GM12878 (cell line): ENCODE measurements around the gene HM13.

Experiments used
- CBX3 ChIP-seq: fragments of 200-600 bp; sonication (generic); IDR thresholded peaks from 2 replicates; pipeline ENCODE4 v1.6.1; 2016; ENCODE audit warnings: low read depth, borderline replicate concordance
- EGR1 ChIP-seq, 2 experiments: IDR thresholded peaks; 1 replicate in 1 of 2; 2 replicates in 1 of 2; pipeline ENCODE4 v1.6.1; 2011 to 2012; ENCODE audit warnings: low read depth in 2 of 2, low read length in 2 of 2, borderline replicate concordance in 1 of 2, mild to moderate bottlenecking in 1 of 2, moderate library complexity in 1 of 2
- MLLT1 ChIP-seq: fragments of 450-650 bp; IDR thresholded peaks from 2 replicates; pipeline ENCODE4 v1.6.1; 2016; ENCODE audit warnings: mild to moderate bottlenecking
- TCF7 ChIP-seq: IDR thresholded peaks from 2 replicates; pipeline ENCODE4 v1.6.1; 2014; ENCODE audit warnings: antibody characterized with exemption, borderline replicate concordance
- ZBTB33 ChIP-seq: fragments of 450-650 bp; IDR thresholded peaks from 2 replicates; pipeline ENCODE4 v1.6.1; 2017; ENCODE audit warnings: mild to moderate bottlenecking
- TF ChIP-seq, protein P1 (sequence below): IDR thresholded peaks from 2 replicates; pipeline ENCODE4 v1.6.1; 2012; ENCODE audit warnings: low read depth, low read length, improper control_type of control experiment

- TF ChIP-seq ZBTB33 (no peak), MLLT1 (no peak), CBX3 (no peak), TCF7 (no peak), EGR1 (IDR thresholded peaks at IDR 0.05; ENCODE audit: borderline replicate concordance in 1 of 2, low read depth in 2 of 2, low read length in 2 of 2) (no peak)
- TF ChIP-seq, protein P1, sequence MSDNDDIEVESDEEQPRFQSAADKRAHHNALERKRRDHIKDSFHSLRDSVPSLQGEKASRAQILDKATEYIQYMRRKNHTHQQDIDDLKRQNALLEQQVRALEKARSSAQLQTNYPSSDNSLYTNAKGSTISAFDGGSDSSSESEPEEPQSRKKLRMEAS, result no peak
Measured at GRCh38 chr20:31540406-31540805, 26.2 kb downstream of the HM13 start.
